Activated naive CD8-positive, alpha-beta T cell treated with anti-CD3 and anti-CD28 coated beads for 36 hours (primary cell): ENCODE measurements around the gene RAPGEF1. TPM values are rescaled to one million over a fixed set of nuclear protein-coding genes. Genes with fewer than 3 reads are reported as not detected.

Experiments used
- DNase-seq: peaks from one replicate; pipeline ENCODE4 v3.0.0; 2021
- H3K27ac Mint-ChIP-seq: one replicate; pipeline ENCODE4 v1.8.0; 2022; ENCODE audit warnings: mild to moderate bottlenecking, moderate library complexity, mixed read lengths
- H3K27me3 Mint-ChIP-seq: one replicate; pipeline ENCODE4 v1.8.0; 2022; ENCODE audit warnings: mild to moderate bottlenecking, mixed read lengths
- H3K36me3 Mint-ChIP-seq: one replicate; pipeline ENCODE4 v1.8.0; 2021; ENCODE audit warnings: mild to moderate bottlenecking, mixed read lengths
- H3K4me1 Mint-ChIP-seq: one replicate; pipeline ENCODE4 v1.8.0; 2021; ENCODE audit warnings: mixed read lengths
- H3K4me3 Mint-ChIP-seq: one replicate; pipeline ENCODE4 v1.8.0; 2022; ENCODE audit warnings: mild to moderate bottlenecking, moderate library complexity, mixed read lengths
- H3K9me3 Mint-ChIP-seq: one replicate; pipeline ENCODE4 v1.8.0; 2022; ENCODE audit warnings: mixed read lengths
- total RNA-seq, 2 experiments: library from RNA; stranded (reverse); gene quantifications; one replicate each; pipeline ENCODE4 v1.2.3, GENCODE V29; 2021

RAPGEF1 gene
- total RNA-seq, 2 experiments from 2014 or later: 82.3 to 89.0 TPM

DNA sequence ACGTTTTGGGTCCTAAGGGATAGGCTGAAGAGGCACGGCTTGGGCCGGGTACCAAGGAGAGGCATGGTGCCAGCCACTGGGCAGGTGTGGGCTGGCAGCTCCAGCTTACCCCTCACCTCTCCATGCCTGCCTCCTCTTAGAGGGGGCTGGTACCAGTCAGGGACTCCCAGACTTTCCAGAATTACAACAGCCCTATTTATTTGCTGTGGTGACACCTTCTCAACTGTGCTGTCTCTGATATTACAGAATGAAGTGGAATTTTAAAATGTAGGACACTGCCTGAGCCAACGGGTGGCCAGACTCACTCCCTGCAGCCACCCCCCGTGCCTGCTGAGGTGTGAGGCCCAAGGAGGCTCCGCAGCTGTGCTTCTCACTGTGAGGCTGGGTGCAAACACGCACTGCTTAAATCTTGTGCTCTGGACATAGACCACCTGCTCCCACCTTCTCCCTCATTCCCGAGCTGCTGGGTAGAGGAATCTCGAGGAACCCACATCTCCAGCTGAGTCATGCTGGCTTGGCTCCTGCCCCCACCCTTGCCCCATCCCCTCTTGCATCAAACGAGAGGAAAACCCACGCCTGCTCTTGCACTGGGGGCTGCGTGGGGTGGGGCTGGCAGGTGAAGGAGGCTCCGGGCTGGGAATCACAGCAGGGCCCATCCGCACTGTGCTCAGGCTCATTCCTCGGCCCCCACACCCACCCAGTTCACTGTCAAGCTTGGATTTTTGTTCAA is 146.6 kb downstream of the RAPGEF1 start:
- Mint-ChIP-seq H3K9me3 (no peaks in the 10 kb centered on the region), H3K27ac (no peak overlapping the region), H3K36me3 (peaks cover 3% of the 10 kb centered on the region), H3K4me1 (peaks cover 18% of the 10 kb centered on the region), H3K4me3 (no peak overlapping the region), H3K27me3 (no peaks in the 10 kb centered on the region)
- DNase-seq: no peak

DNA sequence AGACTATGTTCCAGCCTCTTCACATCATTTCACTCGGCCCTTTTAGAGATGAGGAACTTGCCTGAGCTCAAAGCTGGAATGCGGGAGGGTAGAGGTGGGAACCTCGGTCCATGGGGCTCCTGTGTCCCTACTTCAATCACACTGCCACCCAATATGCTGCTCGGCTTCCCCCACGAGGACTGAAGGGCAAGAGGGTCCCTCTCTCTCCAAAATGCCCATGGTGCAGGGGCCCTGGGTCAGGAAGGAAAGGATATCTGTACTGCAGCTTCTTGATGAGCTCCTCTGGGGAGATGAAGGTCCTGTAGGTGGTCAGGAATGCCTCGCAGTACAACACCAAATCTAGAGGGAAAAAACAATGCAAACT is 148.0 kb downstream of the RAPGEF1 start:
- DNase-seq: no peak
- Mint-ChIP-seq H3K27ac (peak overlapping the region; percentile 15), H3K4me3 (no peak overlapping the region), H3K27me3 (no peaks in the 10 kb centered on the region), H3K4me1 (peaks cover 18% of the 10 kb centered on the region), H3K36me3 (peaks cover 10% of the 10 kb centered on the region), H3K9me3 (no peaks in the 10 kb centered on the region)

DNA sequence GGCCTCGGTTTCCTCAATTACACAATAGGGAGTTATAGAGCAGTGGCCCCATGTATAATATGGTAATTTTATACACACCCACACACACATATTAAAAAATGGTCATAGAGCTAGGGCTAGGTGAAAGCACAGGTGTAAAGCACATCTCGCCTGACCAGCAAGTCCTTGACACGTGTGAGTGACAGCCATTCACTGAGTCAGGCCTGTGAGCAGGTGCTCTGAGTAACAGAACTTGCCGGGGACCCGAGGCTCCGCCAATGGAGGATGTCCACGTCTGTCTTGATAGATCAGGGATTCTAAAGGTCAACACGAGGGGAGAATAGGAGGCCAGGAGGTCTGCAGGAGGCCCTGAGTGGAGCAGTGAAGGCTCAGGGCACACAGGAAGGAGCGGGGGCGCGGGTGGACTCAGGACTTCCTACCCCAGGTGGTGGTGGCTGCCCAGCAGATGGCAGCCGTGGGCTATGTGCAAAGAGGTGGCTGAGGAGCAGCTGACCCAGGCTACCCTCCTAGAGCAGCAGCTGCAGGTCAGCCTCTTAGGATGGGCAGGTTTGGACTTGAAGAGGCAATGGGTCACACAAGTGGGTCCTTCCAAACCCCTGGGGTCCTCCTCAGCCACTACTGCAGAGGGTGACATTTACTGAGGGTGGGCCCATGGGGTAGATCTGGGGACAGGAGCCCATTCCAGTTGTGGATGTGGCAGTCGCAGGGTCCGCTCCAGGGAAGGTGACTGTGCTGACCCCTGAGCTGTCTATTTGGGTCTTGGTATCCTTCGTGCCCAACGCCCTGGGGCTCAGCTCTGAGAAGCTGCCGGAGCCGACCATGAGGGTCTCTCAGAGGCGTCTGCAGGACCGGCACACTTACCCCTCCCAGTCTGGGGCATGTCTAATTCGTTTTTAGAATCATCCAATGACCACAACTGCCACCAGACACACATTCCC is 148.7 kb downstream of the RAPGEF1 start:
- H3K9me3 Mint-ChIP-seq: no peaks in the 10 kb centered on the region
- no peak overlapping the region for H3K4me3 Mint-ChIP-seq
- DNase-seq: peak; percentile 78
- H3K36me3 Mint-ChIP-seq: peaks cover 14% of the 10 kb centered on the region
- peaks cover 19% of the 10 kb centered on the region for H3K4me1 Mint-ChIP-seq
- H3K27ac Mint-ChIP-seq: peak overlapping the region; percentile 47
- H3K27me3 Mint-ChIP-seq: no peaks in the 10 kb centered on the region

DNA sequence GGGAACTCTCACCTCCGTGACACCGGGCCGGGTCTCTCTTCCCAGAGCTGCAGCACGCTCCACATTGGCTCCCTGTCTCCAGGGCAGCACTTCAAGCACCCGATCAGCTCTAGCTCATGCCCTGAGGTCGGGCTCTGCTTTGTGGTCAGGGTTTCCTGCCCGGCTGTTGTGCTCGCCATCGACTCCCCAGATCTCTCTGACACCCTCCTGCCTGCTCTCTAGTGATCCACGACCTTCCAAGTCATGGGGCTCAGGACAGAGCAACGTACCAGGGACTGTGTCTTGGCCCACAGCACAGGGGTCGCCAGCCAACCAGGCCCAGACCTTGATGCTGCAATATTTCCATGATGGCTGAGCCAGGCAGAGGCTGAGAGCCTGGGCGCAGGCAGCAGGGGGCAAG is 149.4 kb downstream of the RAPGEF1 start:
- H3K9me3 Mint-ChIP-seq: no peaks in the 10 kb centered on the region
- H3K36me3 Mint-ChIP-seq: peaks cover 17% of the 10 kb centered on the region
- H3K4me3 Mint-ChIP-seq: no peak overlapping the region
- peaks cover 26% of the 10 kb centered on the region for H3K4me1 Mint-ChIP-seq
- H3K27me3 Mint-ChIP-seq: no peaks in the 10 kb centered on the region
- peak overlapping the region; percentile 47 for H3K27ac Mint-ChIP-seq
- DNase-seq: peak; percentile 26

DNA sequence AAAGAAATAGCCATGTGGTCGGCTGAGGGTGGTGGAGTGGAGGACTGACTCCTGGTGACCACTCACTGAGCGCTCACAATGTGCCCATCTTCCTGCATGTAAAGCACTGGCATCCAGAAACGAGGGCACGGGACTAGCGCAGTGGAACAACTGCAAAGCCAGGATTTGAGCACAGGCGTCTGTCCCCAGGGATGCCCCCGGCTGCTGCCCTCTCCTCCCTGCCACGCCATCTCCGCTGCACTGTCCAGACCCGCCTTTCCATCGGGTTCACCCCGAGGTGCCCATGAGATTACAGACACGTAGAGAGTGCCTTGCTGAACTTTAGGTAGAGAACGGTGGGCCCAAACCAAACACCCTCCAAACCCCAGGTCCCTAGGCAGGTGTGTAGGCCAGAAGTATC is 149.9 kb downstream of the RAPGEF1 start:
- Mint-ChIP-seq H3K4me1 (peaks cover 30% of the 10 kb centered on the region), H3K27me3 (no peaks in the 10 kb centered on the region), H3K4me3 (no peak overlapping the region), H3K27ac (no peak overlapping the region), H3K36me3 (peaks cover 20% of the 10 kb centered on the region), H3K9me3 (no peaks in the 10 kb centered on the region)
- no peak for DNase-seq

DNA sequence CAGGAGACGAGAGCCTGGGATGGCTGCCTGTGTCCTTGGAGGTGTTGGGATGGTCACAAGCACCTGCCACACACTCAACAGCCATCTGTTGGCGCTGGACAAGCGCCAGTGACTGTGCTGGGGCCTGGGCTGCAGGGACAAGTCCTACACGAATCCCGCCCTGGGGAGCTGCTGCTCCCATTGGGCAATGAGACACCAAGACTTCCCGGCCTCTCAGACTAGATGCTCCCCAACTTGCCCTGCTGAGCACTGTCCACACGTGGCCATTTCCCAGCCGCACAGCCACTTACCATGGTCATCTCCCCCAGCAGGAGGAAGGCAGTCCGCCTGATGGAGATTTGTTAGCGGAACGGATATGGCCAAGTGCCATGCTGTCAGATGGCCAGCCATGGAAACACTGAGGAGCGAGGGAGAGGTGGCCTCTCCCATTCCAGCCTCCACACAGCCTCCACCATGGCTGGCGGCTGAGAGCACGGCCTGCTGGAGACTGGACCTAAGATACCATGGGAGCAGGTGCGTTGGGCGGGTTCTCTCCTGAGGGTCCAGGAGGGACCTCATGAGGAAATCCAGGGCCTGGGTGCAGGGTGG is 150.7 kb downstream of the RAPGEF1 start:
- Mint-ChIP-seq H3K36me3 (peaks cover 20% of the 10 kb centered on the region), H3K9me3 (no peaks in the 10 kb centered on the region), H3K4me3 (no peak overlapping the region), H3K27ac (no peak overlapping the region), H3K4me1 (peaks cover 36% of the 10 kb centered on the region), H3K27me3 (no peaks in the 10 kb centered on the region)
- no peak for DNase-seq

DNA sequence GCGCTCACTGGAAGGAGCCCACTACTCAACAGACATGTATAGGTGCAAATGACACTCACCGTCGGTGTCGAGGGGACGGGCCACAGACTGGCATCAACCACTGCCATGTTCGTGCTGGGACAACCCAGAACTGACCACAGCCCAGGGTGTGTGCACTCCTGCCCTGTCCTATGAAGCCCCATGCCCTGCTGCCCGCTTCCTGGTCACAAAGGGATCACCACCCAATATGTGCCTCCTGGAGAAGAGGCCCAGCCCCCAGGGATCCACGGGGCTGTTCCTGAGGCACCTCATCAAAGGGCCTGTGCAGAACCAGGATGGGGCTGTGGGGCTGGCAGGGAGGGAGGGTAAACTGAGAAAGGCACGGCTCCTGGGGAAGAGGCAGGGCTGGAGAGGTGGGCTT is 151.5 kb downstream of the RAPGEF1 start:
- no peaks in the 10 kb centered on the region for H3K27me3 Mint-ChIP-seq
- H3K4me1 Mint-ChIP-seq: peaks cover 39% of the 10 kb centered on the region
- peaks cover 22% of the 10 kb centered on the region for H3K36me3 Mint-ChIP-seq
- no peaks in the 10 kb centered on the region for H3K9me3 Mint-ChIP-seq
- no peak overlapping the region for H3K27ac Mint-ChIP-seq
- no peak for DNase-seq
- no peak overlapping the region for H3K4me3 Mint-ChIP-seq

DNA sequence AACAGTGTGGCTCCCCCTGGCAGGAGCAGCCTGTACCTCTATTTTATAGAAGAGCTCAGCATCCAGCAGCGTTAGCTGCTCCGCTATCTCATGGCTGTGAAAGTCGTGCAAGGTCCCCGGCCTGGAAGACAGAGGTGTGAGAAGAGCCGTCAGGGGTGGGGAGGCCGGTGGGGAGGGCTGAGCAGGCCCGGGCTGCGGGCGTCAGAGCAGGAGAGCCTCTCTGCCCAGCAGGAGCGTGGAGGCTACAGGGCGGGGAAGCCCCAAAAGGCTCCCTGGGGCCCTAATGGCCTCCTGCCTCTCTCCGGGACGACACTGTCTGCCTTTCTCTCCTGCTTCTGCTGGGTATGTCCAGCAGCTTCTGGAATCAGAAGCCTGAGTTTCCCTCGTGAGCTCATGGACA is 152.0 kb downstream of the RAPGEF1 start:
- Mint-ChIP-seq H3K4me1 (peaks cover 39% of the 10 kb centered on the region), H3K9me3 (no peaks in the 10 kb centered on the region), H3K27ac (peak overlapping the region; percentile 44), H3K36me3 (peaks cover 22% of the 10 kb centered on the region), H3K4me3 (no peak overlapping the region), H3K27me3 (no peaks in the 10 kb centered on the region)
- DNase-seq: no peak

DNA sequence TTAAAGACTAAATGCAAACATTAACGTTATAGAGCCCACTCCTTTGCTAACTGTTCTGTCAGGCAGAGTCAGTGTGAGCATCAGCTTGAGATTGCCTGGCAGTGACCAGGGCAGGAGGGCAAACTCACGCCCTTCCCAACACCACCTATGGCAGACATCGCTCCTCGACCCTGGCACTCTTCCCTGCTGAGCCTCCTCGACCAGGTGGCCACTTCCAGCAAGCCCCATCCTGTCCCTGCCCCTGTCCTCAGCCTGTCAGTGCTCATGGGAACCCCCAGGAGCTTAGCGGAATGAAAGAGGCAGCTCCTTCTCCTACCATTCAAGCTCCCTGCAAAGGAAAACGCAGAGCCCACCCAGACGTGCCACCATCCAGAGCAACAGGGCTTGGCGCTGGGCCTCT is 152.5 kb downstream of the RAPGEF1 start:
- Mint-ChIP-seq H3K9me3 (no peaks in the 10 kb centered on the region), H3K27me3 (no peaks in the 10 kb centered on the region), H3K36me3 (peaks cover 22% of the 10 kb centered on the region), H3K27ac (peak overlapping the region; percentile 44), H3K4me3 (no peak overlapping the region), H3K4me1 (peaks cover 39% of the 10 kb centered on the region)
- no peak for DNase-seq

DNA sequence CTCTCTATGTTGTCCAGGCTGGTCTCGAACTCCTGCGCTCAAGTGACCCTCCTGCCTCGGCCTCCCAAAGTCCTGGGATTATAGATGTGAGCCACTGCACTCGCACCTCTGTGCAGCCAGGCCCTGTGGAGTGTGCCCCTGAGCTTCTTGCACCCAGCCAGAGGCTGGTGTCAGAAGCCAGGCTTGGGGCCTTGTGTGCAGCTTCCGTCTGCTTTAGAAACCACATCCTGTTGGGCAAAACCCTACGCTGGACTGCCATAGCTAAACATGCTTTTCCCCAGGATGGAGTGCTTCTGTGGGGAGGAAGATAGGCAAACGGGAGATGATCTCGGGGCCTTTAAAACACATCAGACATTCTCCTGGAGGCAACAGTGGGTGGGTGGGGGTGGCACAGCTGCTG is 154.5 kb downstream of the RAPGEF1 start:
- Mint-ChIP-seq H3K36me3 (peaks cover 24% of the 10 kb centered on the region), H3K4me3 (no peak overlapping the region), H3K9me3 (no peaks in the 10 kb centered on the region), H3K27ac (peak overlapping the region; percentile 84), H3K4me1 (peaks cover 23% of the 10 kb centered on the region), H3K27me3 (no peaks in the 10 kb centered on the region)
- DNase-seq: peak; percentile 45

DNA sequence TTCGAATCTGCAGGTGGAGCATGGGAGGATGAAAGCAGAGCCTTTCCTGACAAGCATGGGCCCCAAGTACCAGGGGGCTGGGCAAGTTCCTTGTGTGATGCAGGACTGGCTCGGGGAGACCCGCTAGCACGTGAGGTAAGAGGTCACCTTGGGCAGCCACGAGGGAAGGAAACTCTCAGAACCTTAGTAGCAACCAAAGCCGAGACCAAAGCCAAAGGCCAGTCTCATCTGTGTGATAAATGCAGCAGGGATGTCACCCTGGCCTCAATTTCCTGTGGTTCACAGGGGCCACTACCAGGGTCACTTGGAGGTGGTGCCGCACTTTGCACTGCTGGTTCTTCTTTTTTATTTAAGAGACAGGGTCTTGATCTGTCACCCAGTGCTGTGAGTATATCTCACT is 155.0 kb downstream of the RAPGEF1 start:
- peak overlapping the region; percentile 84 for H3K27ac Mint-ChIP-seq

DNA sequence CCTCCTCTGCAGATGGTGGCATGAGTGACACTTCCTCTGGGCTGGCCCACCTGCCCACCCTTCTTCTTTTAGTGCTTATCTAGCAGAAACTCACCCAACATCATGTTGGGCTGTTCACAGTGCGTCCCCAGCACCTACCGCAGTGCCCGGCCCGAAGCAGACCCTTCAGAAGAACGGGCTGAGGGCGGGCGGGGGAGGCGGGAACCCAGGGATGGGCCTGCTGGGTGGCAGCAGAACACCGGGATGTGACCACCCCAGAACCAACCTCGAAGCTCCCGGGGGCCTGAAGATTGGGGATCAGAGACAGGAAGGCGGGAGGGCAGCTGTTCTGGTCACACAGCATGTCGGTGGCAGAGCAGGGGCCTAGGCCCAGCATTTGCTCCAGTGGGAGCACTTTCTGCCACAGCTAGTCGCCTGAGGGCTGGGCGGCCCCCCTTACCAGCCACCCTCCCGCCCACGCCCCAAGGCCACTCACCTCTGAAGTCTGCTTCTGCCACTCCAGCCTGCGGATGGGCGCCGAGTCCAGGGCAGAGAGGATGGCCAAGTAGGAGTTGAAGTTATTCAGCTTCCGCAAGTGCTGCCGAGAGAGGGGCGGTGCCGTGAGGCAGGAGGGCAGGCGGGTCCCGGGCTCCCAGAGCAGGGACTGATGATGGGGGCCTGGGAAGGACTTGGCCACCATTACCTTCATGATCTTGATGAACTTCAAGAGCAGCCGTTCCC is 155.9 kb downstream of the RAPGEF1 start:
- no peak for DNase-seq
- Mint-ChIP-seq H3K27ac (peak overlapping the region; percentile 76), H3K9me3 (no peaks in the 10 kb centered on the region), H3K4me1 (peaks cover 27% of the 10 kb centered on the region), H3K27me3 (no peaks in the 10 kb centered on the region), H3K4me3 (no peak overlapping the region), H3K36me3 (peaks cover 26% of the 10 kb centered on the region)

More for the DNA sequence above, 155.0 kb downstream of the RAPGEF1 start:
- no peak overlapping the region for H3K4me3 Mint-ChIP-seq
- no peaks in the 10 kb centered on the region for H3K27me3 Mint-ChIP-seq
- H3K36me3 Mint-ChIP-seq: peaks cover 22% of the 10 kb centered on the region
- H3K4me1 Mint-ChIP-seq: peaks cover 21% of the 10 kb centered on the region
- no peak for DNase-seq
- H3K9me3 Mint-ChIP-seq: no peaks in the 10 kb centered on the region

DNA sequence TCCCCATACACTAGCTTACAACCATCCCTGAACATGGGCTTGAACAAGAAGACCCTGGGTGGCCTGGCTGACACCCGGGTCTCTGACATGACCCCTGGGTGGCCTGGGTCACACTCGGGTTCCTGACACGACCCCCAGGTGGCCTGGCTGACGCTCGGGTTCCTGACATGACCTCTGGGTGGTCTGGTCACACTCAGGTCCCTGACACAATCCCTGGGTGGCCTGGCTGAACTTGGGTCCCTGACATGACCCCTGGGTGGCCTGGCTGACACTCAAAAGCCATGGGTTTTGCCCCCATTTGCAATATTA is 156.6 kb downstream of the RAPGEF1 start:
- Mint-ChIP-seq H3K9me3 (no peaks in the 10 kb centered on the region), H3K27me3 (no peaks in the 10 kb centered on the region), H3K4me1 (peaks cover 34% of the 10 kb centered on the region), H3K36me3 (peaks cover 28% of the 10 kb centered on the region), H3K4me3 (no peak overlapping the region), H3K27ac (peak overlapping the region; percentile 76)
- DNase-seq: no peak

DNA sequence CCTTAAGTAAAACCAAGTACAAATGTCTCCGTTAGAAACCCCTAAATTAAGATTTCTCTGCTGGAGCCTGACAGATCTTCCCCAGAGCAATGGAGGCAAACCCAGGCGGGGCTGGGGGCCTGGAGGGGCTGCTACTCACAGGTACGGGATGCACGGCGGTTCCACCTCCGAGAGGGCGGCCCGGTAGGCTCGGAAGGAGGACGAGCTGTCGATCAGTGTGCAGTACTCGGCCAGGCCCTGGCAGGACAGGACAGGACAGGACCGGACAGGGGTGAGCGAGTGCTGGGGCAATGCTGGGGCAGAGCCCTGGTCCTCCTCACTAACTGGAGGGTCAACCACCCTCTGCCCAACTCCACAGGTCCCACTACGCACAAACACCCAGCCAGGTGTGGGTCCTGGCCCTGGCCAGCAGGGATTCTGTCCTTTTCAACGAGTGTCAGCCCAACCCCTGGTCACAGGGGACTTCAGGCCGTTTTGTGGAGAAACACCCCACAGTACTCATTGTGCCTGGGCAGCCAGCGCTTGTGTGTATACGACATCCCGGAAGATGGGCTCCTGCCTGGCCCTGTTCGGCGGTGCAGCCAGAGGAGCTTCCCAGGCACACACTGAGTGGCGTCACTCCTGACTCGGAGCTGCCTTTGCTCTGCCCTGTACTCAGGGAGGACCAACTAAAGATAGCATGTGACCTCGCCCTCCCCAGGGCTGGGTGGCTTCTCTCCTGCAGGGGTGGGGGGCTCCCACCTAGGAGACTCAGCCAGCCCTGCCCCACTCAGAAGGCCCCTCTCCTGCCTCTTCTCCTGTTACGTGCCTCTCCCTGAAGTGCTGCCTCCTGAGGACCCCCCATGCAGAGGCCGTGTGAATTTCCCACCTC is 157.2 kb downstream of the RAPGEF1 start:
- no peaks in the 10 kb centered on the region for H3K9me3 Mint-ChIP-seq
- no peak overlapping the region for H3K27ac Mint-ChIP-seq
- peaks cover 40% of the 10 kb centered on the region for H3K4me1 Mint-ChIP-seq
- no peaks in the 10 kb centered on the region for H3K27me3 Mint-ChIP-seq
- DNase-seq: no peak
- H3K36me3 Mint-ChIP-seq: peaks cover 29% of the 10 kb centered on the region
- H3K4me3 Mint-ChIP-seq: no peak overlapping the region
